Spinal cord (tissue), 10 donors: Measurements from ENCODE around the gene KANSL1L. TPM values are rescaled to one million over a fixed set of nuclear protein-coding genes. Genes with fewer than 3 reads are reported as not detected.

Experiments
- DNase-seq, 6 donors: peaks; one replicate each; pipeline versions ENCODE4 v3.0.0 to v3.0.0-alpha.2; 2013 to 2015; ENCODE audit warnings: low spot score in 6 of 6, low read depth in 4 of 6
- H3K27ac ChIP-seq: one replicate; pipeline ENCODE4 v1.5.1; 2013; ENCODE audit warnings: low read depth, low read length, control low read depth
- H3K27me3 ChIP-seq: one replicate; pipeline ENCODE4 v1.6.1; 2013; ENCODE audit warnings: low read length; ENCODE audit not compliant: control insufficient read depth, insufficient read depth
- H3K36me3 ChIP-seq: one replicate; pipeline ENCODE4 v1.6.1; 2013; ENCODE audit warnings: low read length; ENCODE audit not compliant: control insufficient read depth, insufficient read depth
- H3K4me1 ChIP-seq: one replicate; pipeline ENCODE4 v1.6.1; 2013; ENCODE audit warnings: low read length; ENCODE audit not compliant: control insufficient read depth, insufficient read depth
- H3K4me3 ChIP-seq: one replicate; pipeline ENCODE4 v1.5.1; 2013; ENCODE audit warnings: low read depth, low read length, control low read depth
- H3K9me3 ChIP-seq: one replicate; pipeline ENCODE4 v1.6.1; 2013; ENCODE audit warnings: low read length; ENCODE audit not compliant: control insufficient read depth, insufficient read depth
- WGBS: methylation state at CpG from one replicate; pipeline ENCODE4 v1.1.5; 2013; ENCODE audit warnings: missing lambda C conversion rate; ENCODE audit not compliant: insufficient coverage; 5-methylcytosine and 5-hydroxymethylcytosine counted together
- polyA plus RNA-seq, 2 donors: library from polyadenylated mRNA; unstranded; fragments of 120-200 nt; gene quantifications; one replicate each; pipeline ENCODE4 v1.2.1, GENCODE V29; 2013; ENCODE audit not compliant: insufficient read length in 2 of 2
- total RNA-seq, 2 donors: library from RNA; depleted of rRNA in 1 of 2; stranded (reverse); fragments of 120-200 nt in 1 of 2; fragments of >200 nt in 1 of 2; gene quantifications; one replicate each; pipeline versions ENCODE4 v1.2.3 to v1.2.4, GENCODE V29; 2013 to 2014
- donor health status: healthy.

The KANSL1L gene
- total and polyA plus RNA-seq, 4 donors = 23.1 to 69.6 (median 35.4) TPM

- no peak for DNase-seq
- Histone ChIP-seq H3K4me1 (no peaks in the 10 kb centered on the region), H3K27ac (no peak overlapping the region), H3K27me3 (no peaks in the 10 kb centered on the region), H3K9me3 (no peaks in the 10 kb centered on the region), H3K36me3 (peaks cover 7% of the 10 kb centered on the region), H3K4me3 (no peak overlapping the region)
- WGBS = no CpG with 5 or more reads among the region's 6 CpGs
Measured at GRCh38 chr2:210009126-210009525, 162.1 kb downstream of the KANSL1L start.

DNA sequence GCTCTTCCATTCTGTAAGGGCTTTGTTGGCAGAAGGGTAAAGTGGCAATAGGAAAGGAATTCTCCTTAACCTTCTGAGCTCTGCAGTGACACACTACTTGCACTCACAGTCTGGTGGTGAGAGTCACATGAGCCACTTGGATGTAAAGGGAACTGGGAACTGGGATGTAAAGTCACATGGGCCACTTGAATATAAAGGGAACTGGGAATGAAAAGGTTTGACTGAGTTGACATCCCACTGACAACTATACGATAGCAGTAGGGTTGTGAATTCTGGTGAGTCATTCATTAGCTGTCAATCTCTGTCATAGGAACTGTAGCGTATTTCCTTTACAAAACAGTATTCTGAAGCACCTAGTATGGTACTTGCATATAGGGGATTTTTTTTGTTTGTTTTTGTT, 163.3 kb downstream of the KANSL1L start:
- Histone ChIP-seq H3K27me3 (no peaks in the 10 kb centered on the region), H3K4me1 (no peaks in the 10 kb centered on the region), H3K27ac (no peak overlapping the region), H3K36me3 (peaks cover 4% of the 10 kb centered on the region), H3K4me3 (no peak overlapping the region), H3K9me3 (no peaks in the 10 kb centered on the region)
- no peak for DNase-seq
- WGBS = no CpG with 5 or more reads among the region's 2 CpGs

DNA sequence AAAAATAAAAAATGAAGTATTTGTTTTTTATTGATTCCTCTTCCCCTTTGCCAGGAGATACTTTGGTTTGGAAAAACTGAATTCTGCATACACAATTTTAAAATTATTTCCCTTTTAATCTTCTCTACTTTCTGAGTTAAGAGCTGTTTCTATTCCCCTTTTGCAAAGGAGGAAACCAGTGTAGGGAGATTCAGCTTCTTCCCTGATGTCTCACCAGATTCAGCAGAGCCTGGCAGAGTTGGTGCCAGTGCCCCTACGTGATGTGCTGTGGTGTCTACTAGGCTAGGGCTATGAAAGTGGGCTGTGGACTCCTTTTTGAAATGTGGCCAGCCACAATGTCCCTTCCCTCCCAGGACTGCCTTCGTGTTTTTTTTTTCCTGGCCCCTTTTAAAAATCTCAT, 166.3 kb downstream of the KANSL1L start:
- peaks cover 3% of the 10 kb centered on the region for H3K4me1 ChIP-seq
- H3K9me3 ChIP-seq = no peaks in the 10 kb centered on the region
- WGBS = 58% methylated on average over 2 of the region's 2 CpGs
- no peak overlapping the region for H3K4me3 ChIP-seq
- no peak for DNase-seq
- H3K36me3 ChIP-seq = peaks cover 8% of the 10 kb centered on the region
- no peak overlapping the region for H3K27ac ChIP-seq
- H3K27me3 ChIP-seq = no peaks in the 10 kb centered on the region

- H3K27ac ChIP-seq = no peak overlapping the region
- peak overlapping the region; percentile 75 for H3K4me3 ChIP-seq
- no peaks in the 10 kb centered on the region for H3K27me3 ChIP-seq
- no peak for DNase-seq
- peaks cover 7% of the 10 kb centered on the region for H3K36me3 ChIP-seq
- WGBS = no CpG with 5 or more reads among the region's 2 CpGs
- H3K9me3 ChIP-seq = no peaks in the 10 kb centered on the region
- H3K4me1 ChIP-seq = peaks cover 3% of the 10 kb centered on the region
Measured at GRCh38 chr2:210003359-210003758, 167.8 kb downstream of the KANSL1L start.

DNA sequence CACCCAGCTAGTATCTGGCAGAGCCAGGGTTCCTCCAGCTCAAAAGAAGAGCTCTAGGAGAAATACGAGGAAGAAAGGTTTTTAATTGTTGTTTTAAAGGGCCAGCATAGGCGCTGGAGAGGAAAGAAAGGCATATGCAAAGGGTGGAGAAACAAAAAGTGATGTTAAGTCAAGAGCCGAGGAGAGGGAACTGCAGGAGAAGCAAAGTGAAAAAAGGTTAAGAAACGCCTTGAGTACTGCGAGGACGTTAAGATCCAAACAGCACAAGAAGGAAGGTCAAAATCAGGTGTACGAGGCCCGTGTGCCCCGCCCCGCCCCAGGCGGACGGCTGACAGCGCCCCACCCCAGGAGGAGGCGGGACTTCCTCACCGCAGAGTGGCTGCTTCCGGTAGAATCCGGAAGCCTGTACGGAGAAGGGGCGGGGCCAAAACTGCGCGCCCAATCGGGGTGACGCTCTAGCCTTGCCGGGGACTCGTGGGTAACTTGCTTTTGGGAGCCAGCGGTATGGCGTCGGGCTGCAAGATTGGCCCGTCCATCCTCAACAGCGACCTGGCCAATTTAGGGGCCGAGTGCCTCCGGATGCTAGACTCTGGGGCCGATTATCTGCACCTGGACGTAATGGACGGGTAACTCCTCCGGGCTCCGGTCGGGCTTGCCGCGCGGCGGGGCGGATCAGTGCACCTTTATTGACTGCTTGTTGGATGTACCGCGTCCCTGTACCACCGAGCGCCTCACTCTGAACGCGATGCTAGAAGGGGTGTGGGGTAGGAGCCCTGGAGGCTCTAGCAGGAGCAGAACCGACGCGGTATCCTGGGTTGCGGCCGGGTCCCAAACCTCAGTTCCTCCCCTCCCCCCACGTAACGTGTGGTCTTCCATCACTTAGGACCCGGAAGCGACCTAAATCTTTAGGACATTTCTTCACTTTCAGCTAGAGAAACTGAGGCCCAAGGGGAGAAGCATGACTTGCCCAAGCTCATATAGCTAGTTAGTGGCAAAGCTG, 168.8 kb downstream of the KANSL1L start, which contains the start of gene RPE:
TSS of gene RPE (plus strand) at position 481 of the 1,000 bp plus-strand sequence. CDS start at position 505, 24 bp downstream.
- DNase-seq = peak; percentile 82 to 99 (median 94)
- no peaks in the 10 kb centered on the region for H3K9me3 ChIP-seq
- peak within 1 kb of the TSS; percentile 81 for H3K27ac ChIP-seq

DNA sequence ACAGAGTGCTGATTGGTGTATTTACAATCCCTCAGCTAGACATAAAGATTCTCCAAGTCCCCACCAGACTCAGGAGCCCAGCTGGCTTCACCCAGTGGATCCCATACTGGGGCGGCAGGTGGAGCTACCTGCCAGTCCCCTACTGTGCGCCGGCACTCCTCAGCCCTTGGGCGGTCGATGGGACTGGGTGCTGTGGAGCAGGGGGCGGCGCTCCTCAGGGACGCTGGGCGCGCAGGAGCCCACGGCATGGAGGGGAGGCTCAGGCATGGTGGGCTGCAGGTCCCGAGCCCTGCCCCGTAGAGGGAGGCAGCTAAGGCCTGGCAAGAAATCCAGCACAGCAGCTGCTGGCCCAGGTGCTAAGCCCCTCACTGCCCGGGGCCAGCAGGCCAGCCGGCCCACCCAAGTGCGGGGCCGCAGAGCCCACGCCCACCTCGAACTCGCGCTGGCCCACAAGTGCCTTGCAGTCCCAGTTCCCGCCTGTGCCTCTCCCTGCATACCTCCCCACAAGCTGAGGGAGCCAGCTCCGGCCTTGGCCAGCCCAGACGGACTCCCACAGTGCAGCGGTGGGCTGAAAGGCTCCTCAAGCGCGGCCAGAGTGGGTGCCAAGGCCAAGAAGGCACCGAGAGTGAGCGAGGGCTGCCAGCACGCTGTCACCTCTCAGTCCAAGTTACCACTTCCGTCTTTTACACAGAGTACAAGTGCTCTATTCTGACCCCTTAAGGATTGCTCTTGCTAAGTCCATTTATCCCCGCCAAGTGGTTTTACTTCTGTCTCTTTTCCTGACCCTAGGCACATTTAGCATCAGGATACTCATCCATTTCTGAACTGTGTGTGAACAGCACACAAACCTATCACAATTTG, 170.5 kb downstream of the KANSL1L start:
- WGBS = 96% methylated on average over 31 of the region's 32 CpGs
- Histone ChIP-seq H3K27ac (no peak overlapping the region), H3K4me1 (peaks cover 3% of the 10 kb centered on the region), H3K27me3 (no peaks in the 10 kb centered on the region), H3K36me3 (peaks cover 4% of the 10 kb centered on the region), H3K4me3 (no peak overlapping the region), H3K9me3 (no peaks in the 10 kb centered on the region)
- no peak for DNase-seq

More for the DNA sequence above, 168.8 kb downstream of the KANSL1L start, which contains the start of gene RPE:
- Histone ChIP-seq H3K36me3 (peaks cover 4% of the 10 kb centered on the region), H3K27me3 (no peaks in the 10 kb centered on the region), H3K4me1 (peaks cover 3% of the 10 kb centered on the region), H3K4me3 (peak within 1 kb of the TSS; percentile 75)
- WGBS = under 1% methylated on average over 58 of the region's 58 CpGs

GRCh38 chr2:209998596-209998995, 172.6 kb downstream of the KANSL1L start:
- Histone ChIP-seq H3K27ac (no peak overlapping the region), H3K4me1 (peaks cover 3% of the 10 kb centered on the region), H3K9me3 (no peaks in the 10 kb centered on the region), H3K4me3 (no peak overlapping the region), H3K27me3 (no peaks in the 10 kb centered on the region), H3K36me3 (peaks cover 7% of the 10 kb centered on the region)
- DNase-seq = no peak
- no CpG with 5 or more reads among the region's 1 CpG for WGBS

- DNase-seq = no peak
- 87% methylated on average over 9 of the region's 9 CpGs for WGBS
- no peak overlapping the region for H3K27ac ChIP-seq
- no peaks in the 10 kb centered on the region for H3K27me3 ChIP-seq
- H3K9me3 ChIP-seq = no peaks in the 10 kb centered on the region
- H3K4me3 ChIP-seq = no peak overlapping the region
- no peaks in the 10 kb centered on the region for H3K4me1 ChIP-seq
- peaks cover 3% of the 10 kb centered on the region for H3K36me3 ChIP-seq
Measured at GRCh38 chr2:209993968-209994367, 177.2 kb downstream of the KANSL1L start.

DNA sequence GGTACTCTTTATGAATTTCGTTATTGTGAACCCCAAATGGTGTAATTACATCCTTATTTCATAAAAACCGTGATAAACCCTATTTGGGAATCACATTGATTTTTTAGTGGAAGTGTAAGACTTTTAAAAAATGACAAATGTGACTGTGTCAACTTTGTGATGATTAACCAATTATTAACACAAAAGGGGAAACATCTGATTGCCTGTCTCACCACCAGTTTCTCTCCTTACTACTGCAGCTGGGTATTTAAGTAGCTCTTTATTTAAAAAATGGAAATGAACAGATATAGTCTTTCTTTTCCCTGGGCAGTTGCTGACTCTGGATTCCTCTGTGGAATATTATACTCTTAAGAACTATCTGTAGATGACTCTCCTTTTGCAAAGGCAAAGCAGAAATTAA, 180.4 kb downstream of the KANSL1L start:
- no peaks in the 10 kb centered on the region for H3K27me3 ChIP-seq
- no CpG with 5 or more reads among the region's 2 CpGs for WGBS
- no peak overlapping the region for H3K27ac ChIP-seq
- no peak overlapping the region for H3K4me3 ChIP-seq
- peaks cover 3% of the 10 kb centered on the region for H3K36me3 ChIP-seq
- no peak for DNase-seq
- no peaks in the 10 kb centered on the region for H3K4me1 ChIP-seq
- no peaks in the 10 kb centered on the region for H3K9me3 ChIP-seq
